Measurements from ENCODE around the gene HYLS1.

HYLS1 gene

DNA sequence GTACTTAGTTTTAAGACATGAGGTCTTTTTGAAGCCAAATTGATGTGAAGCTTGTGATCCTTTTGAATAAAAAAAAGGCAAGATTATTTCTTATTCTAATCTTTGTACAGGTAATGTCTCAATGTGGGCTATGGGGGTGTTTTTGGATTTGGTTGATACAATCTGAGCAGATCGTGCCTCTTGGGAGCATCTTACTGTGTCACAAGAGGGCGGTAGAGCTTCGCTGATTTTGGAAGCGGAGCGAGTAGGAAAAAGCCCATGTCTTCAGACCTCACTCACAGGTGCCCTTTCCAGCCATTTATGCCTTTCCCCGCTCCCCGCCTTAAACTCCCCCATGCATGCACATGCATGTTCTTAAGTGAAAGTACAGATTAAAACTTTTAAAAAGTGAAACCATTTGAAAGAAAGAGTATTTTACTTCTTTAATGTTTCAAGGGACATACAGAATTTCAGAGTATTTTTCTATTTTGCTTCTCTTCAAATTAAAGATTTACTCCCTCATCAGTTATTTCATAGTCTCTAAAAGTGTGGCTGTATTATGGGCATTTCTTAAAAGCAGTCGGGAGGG lies 35.6 kb downstream of the HYLS1 start:
- Histone ChIP-seq H3K27ac (ENCODE audit: low read depth, low read length, poor library complexity, severe bottlenecking) (no peak overlapping the region), H3K9me2 (ENCODE audit: low read depth, low read length) (no peaks in the 10 kb centered on the region), H3F3A (ENCODE audit: insufficient read depth, low read length) (no peaks in the 10 kb centered on the region), H3K79me2 (ENCODE audit: insufficient read depth, low read length) (no peaks in the 10 kb centered on the region), H3K4me2 (ENCODE audit: low read length) (no peak overlapping the region), H3K9ac (ENCODE audit: low read length) (no peak overlapping the region), H2AFZ (ENCODE audit: low read length) (no peak overlapping the region), H4K20me1 (ENCODE audit: insufficient read depth, low read length) (no peaks in the 10 kb centered on the region), H3K27me3 (ENCODE audit: insufficient read depth, low read length) (no peaks in the 10 kb centered on the region), H3K9me3 (ENCODE audit: low read length) (no peaks in the 10 kb centered on the region), H3K4me3 (ENCODE audit: low read depth, low read length, poor library complexity, severe bottlenecking) (no peak overlapping the region), H3K36me3 (ENCODE audit: insufficient read depth, low read length) (no peaks in the 10 kb centered on the region), H3K4me1 (ENCODE audit: insufficient read depth, low read length, severe bottlenecking) (no peaks in the 10 kb centered on the region)
- peak; percentile 58 for TF ChIP-seq CTCF (IDR thresholded peaks at IDR 0.05; ENCODE audit: low read length)
- no peak for TF ChIP-seq EZH2 (IDR thresholded peaks at IDR 0.05; ENCODE audit: borderline replicate concordance, low read length)

DNA sequence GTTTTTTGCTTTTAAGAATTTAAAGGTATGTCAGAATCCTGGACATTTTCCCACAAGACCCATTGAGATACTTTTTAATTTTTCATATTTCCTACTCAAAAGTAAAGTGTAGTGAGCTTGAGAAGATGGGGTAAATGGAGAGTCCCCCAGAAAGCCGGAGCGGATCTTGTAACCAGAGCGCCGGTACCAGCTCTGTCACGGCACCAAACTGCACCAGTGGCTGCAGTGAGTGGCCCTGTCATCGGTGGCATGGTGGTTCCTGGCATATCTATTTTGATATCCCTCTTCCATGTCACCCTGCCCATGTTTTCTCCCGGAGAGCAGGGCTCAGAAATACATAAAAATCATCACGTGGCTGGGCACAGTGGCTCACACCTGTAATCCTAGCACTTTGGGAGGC lies 36.2 kb downstream of the HYLS1 start:
- no peak for TF ChIP-seq CTCF (IDR thresholded peaks at IDR 0.05; ENCODE audit: low read length)
- TF ChIP-seq EZH2 (IDR thresholded peaks at IDR 0.05; ENCODE audit: borderline replicate concordance, low read length), result no peak
- Histone ChIP-seq H2AFZ (ENCODE audit: low read length) (no peak overlapping the region), H3K4me1 (ENCODE audit: insufficient read depth, low read length, severe bottlenecking) (no peaks in the 10 kb centered on the region), H3K36me3 (ENCODE audit: insufficient read depth, low read length) (no peaks in the 10 kb centered on the region), H3F3A (ENCODE audit: insufficient read depth, low read length) (no peaks in the 10 kb centered on the region), H3K9me2 (ENCODE audit: low read depth, low read length) (no peaks in the 10 kb centered on the region), H3K4me3 (ENCODE audit: low read depth, low read length, poor library complexity, severe bottlenecking) (no peak overlapping the region), H3K27me3 (ENCODE audit: insufficient read depth, low read length) (no peaks in the 10 kb centered on the region), H3K27ac (ENCODE audit: low read depth, low read length, poor library complexity, severe bottlenecking) (no peak overlapping the region), H3K9ac (ENCODE audit: low read length) (no peak overlapping the region), H3K9me3 (ENCODE audit: low read length) (no peaks in the 10 kb centered on the region), H4K20me1 (ENCODE audit: insufficient read depth, low read length) (no peaks in the 10 kb centered on the region), H3K79me2 (ENCODE audit: insufficient read depth, low read length) (no peaks in the 10 kb centered on the region), H3K4me2 (ENCODE audit: low read length) (no peak overlapping the region)

DNA sequence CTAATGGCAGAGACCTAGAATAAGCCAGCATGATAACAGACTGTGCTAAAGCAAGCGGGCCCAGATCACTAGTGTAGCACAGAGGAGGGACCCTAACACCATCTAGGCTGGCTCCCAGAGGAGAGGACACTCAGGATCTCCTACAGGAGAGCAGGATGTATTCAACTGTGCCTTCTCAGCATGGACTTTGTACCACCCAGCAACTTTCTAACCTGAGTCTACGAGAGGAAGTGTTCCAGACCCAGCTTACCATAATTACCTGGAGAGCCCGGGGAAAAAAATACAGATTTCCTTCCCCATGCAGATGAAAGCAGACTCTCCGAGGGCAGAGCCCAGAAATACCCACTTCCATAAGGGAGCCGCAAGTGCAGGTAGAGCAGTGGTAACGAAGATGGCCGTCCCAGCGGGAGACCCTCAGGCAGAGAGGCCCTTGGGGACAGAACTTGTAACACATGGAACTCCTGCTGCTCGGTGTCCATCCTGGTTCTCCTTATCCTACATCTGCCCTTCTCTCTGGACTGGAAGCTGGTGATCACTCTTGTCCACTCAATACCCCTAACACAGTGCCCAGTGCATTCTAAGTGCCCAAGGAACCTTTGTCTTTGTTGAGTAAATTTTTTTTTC lies 37.0 kb downstream of the HYLS1 start:
- no peaks in the 10 kb centered on the region for H3K27me3 ChIP-seq (ENCODE audit: insufficient read depth, low read length)
- no peaks in the 10 kb centered on the region for H4K20me1 ChIP-seq (ENCODE audit: insufficient read depth, low read length)
- no peaks in the 10 kb centered on the region for H3K79me2 ChIP-seq (ENCODE audit: insufficient read depth, low read length)
- H3K9me2 ChIP-seq (ENCODE audit: low read depth, low read length), result no peaks in the 10 kb centered on the region
- H3K4me2 ChIP-seq (ENCODE audit: low read length), result no peak overlapping the region
- H3K27ac ChIP-seq (ENCODE audit: low read depth, low read length, poor library complexity, severe bottlenecking), result no peak overlapping the region
- TF ChIP-seq EZH2 (IDR thresholded peaks at IDR 0.05; ENCODE audit: borderline replicate concordance, low read length) (no peak), CTCF (IDR thresholded peaks at IDR 0.05; ENCODE audit: low read length) (no peak)
- H2AFZ ChIP-seq (ENCODE audit: low read length), result no peak overlapping the region
- no peaks in the 10 kb centered on the region for H3F3A ChIP-seq (ENCODE audit: insufficient read depth, low read length)
- H3K36me3 ChIP-seq (ENCODE audit: insufficient read depth, low read length), result no peaks in the 10 kb centered on the region
- no peak overlapping the region for H3K9ac ChIP-seq (ENCODE audit: low read length)
- H3K4me3 ChIP-seq (ENCODE audit: low read depth, low read length, poor library complexity, severe bottlenecking), result no peak overlapping the region
- no peaks in the 10 kb centered on the region for H3K9me3 ChIP-seq (ENCODE audit: low read length)
- H3K4me1 ChIP-seq (ENCODE audit: insufficient read depth, low read length, severe bottlenecking), result no peaks in the 10 kb centered on the region

Data from OCI-LY1 (cell line).